ENCODE data around the gene NHLRC2.

- TF ChIP-seq CTCF (IDR thresholded peaks at IDR 0.05; ENCODE audit: low read length) (no peak), EZH2 (IDR thresholded peaks at IDR 0.05; ENCODE audit: borderline replicate concordance, low read length) (no peak)
These were observed 79.6 kb downstream of the NHLRC2 start for GRCh38 chr10:113933894-113934532.
